ENCODE data around the gene RPUSD4. TPM values are rescaled to one million over a fixed set of nuclear protein-coding genes. Genes with fewer than 3 reads are reported as not detected.
A peak's percentile ranks its signal among the peaks of the same experiment; 100 is the strongest.

Gene RPUSD4
- total RNA-seq, 1 donor from 2014 or later = 21.6 TPM

DNA sequence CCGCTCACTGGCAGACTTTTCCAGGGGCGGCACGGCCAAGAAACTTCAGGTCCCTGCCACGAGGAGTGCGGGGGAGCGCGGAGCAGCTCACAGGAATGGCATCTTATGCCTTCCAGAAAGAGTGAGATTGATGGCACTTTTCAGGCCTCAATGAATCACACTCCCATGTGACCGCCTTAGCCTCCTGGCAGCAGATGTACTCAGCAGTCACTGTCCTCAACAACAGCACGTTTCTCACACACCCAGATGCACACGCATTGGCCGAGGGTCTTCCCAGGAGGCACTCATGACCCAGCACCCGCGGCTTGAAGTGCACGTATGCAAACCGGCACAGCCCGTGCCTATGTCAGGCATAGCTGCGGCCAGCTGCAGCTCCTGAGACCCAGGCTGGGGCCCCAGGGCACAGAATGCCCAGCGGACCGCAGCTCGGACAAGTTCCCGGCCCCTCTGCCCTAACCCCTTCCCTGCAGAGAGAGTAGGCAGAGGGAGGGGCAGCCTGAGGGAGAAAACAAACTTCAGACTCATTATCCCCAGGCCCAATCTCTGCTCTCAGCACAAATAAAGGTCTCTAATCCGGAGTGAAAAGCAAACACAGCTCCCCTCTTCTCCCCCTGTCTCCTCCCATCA is 48.3 kb downstream of the RPUSD4 start:
- H3K4me1 ChIP-seq = peaks cover 24% of the 10 kb centered on the region
- no peak for DNase-seq (ENCODE audit: extremely low spot score in 2 of 2)
- intact Hi-C loops (cut with DNase I) = no loop called here
- TF ChIP-seq POLR2A (IDR thresholded peaks at IDR 0.05) = no peak
- peak; percentile 32 to 75 for TF ChIP-seq POLR2AphosphoS5 (IDR thresholded peaks at IDR 0.05; ENCODE audit: insufficient read depth in 1 of 2, low read depth in 1 of 2)
- TF ChIP-seq, protein P1, sequence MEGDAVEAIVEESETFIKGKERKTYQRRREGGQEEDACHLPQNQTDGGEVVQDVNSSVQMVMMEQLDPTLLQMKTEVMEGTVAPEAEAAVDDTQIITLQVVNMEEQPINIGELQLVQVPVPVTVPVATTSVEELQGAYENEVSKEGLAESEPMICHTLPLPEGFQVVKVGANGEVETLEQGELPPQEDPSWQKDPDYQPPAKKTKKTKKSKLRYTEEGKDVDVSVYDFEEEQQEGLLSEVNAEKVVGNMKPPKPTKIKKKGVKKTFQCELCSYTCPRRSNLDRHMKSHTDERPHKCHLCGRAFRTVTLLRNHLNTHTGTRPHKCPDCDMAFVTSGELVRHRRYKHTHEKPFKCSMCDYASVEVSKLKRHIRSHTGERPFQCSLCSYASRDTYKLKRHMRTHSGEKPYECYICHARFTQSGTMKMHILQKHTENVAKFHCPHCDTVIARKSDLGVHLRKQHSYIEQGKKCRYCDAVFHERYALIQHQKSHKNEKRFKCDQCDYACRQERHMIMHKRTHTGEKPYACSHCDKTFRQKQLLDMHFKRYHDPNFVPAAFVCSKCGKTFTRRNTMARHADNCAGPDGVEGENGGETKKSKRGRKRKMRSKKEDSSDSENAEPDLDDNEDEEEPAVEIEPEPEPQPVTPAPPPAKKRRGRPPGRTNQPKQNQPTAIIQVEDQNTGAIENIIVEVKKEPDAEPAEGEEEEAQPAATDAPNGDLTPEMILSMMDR (IDR thresholded peaks at IDR 0.05) = no peak
- H3K4me3 ChIP-seq = no peak overlapping the region
- no peaks in the 10 kb centered on the region for H3K9me3 ChIP-seq
- H3K27me3 ChIP-seq = no peaks in the 10 kb centered on the region
- peak overlapping the region; percentile 46 for H3K27ac ChIP-seq
- H3K36me3 ChIP-seq = no peaks in the 10 kb centered on the region

DNA sequence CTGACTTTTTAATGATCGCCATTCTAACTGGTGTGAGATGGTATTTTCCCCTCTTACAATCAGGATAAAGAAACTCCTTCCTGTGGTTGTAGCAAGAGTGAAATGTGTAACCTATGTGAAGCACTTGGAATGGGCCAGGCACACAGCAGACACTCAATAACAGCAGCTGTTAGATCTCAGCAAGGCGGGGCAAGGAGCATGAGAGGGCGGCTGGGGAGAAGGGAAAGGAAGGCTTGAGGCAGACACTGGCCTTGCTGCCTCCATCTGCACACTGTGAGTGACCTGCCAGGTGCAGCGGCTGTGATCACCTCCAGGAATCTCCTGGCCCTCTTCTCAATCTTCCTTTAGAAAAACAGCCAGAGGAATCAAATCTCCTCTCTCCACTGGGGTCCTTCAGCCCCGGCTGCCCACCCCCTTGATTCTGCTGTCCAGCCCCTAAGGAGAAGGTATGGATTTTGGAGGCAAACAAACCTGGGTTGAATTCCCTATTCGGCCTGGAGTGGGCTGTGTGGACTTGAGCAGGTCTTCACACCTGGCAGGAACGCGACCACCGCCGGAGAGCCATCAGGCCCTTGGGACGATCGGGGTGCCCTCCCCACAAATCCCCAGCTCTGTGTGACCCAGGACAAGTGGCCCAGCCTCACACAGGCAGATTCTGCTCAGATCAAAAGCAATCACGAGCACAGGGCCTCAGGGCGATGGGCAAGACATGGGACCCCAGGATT is 49.0 kb downstream of the RPUSD4 start:
- TF ChIP-seq POLR2AphosphoS5 (IDR thresholded peaks at IDR 0.05; ENCODE audit: insufficient read depth in 1 of 2, low read depth in 1 of 2) = no peak
- TF ChIP-seq, protein P1 (IDR thresholded peaks at IDR 0.05) = no peak
- no peak for TF ChIP-seq POLR2A (IDR thresholded peaks at IDR 0.05)
- H3K4me3 ChIP-seq = no peak overlapping the region
- DNase-seq (ENCODE audit: extremely low spot score in 2 of 2) = no peak
- H3K27ac ChIP-seq = no peak overlapping the region
- H3K27me3 ChIP-seq = no peaks in the 10 kb centered on the region
- no peaks in the 10 kb centered on the region for H3K9me3 ChIP-seq
- H3K36me3 ChIP-seq = no peaks in the 10 kb centered on the region
- intact Hi-C loops (cut with DNase I) = no loop called here
- H3K4me1 ChIP-seq = peaks cover 24% of the 10 kb centered on the region

DNA sequence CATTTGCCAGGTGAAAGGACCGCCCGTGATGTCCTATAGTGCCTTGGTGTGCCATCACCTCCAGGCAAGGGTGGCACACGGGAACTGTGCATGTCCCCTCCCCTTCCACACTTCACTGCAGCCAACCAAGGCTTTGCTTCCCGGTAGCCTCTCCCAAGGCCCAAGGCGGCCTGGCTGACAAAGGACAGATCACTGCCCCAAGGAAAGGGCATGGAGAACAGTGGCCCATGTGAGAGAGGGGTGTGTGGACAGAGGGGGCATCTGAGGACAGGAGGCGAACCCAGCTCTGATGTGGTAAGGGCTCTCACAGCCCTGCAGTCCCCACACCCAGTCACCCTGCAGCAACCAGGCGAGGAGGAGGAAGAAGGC is 50.4 kb downstream of the RPUSD4 start:
- Histone ChIP-seq H3K4me1 (peaks cover 24% of the 10 kb centered on the region), H3K27ac (no peak overlapping the region), H3K27me3 (no peaks in the 10 kb centered on the region), H3K4me3 (no peak overlapping the region), H3K36me3 (no peaks in the 10 kb centered on the region), H3K9me3 (no peaks in the 10 kb centered on the region)
- DNase-seq (ENCODE audit: extremely low spot score in 2 of 2) = no peak
- TF ChIP-seq POLR2A (IDR thresholded peaks at IDR 0.05) (no peak), POLR2AphosphoS5 (IDR thresholded peaks at IDR 0.05; ENCODE audit: insufficient read depth in 1 of 2, low read depth in 1 of 2) (no peak)
- TF ChIP-seq, protein P1 (IDR thresholded peaks at IDR 0.05) = no peak
- intact Hi-C loops (cut with DNase I) = no loop called here

- DNase-seq (ENCODE audit: extremely low spot score in 2 of 2) = no peak
- H3K36me3 ChIP-seq = no peaks in the 10 kb centered on the region
- no peak overlapping the region for H3K27ac ChIP-seq
- H3K27me3 ChIP-seq = no peaks in the 10 kb centered on the region
- intact Hi-C loops (cut with DNase I) = no loop called here
- no peak overlapping the region for H3K4me3 ChIP-seq
- H3K4me1 ChIP-seq = peaks cover 21% of the 10 kb centered on the region
- H3K9me3 ChIP-seq = no peaks in the 10 kb centered on the region
- TF ChIP-seq POLR2A (IDR thresholded peaks at IDR 0.05) (no peak), POLR2AphosphoS5 (IDR thresholded peaks at IDR 0.05; ENCODE audit: insufficient read depth in 1 of 2, low read depth in 1 of 2) (no peak)
- TF ChIP-seq, protein P1 (IDR thresholded peaks at IDR 0.05) = no peak
These were observed 51.0 kb downstream of the RPUSD4 start for GRCh38 chr11:126160345-126161022.

All from vagina (tissue), 2 donors.